Measurements from ENCODE around the gene HILPDA.

DNA sequence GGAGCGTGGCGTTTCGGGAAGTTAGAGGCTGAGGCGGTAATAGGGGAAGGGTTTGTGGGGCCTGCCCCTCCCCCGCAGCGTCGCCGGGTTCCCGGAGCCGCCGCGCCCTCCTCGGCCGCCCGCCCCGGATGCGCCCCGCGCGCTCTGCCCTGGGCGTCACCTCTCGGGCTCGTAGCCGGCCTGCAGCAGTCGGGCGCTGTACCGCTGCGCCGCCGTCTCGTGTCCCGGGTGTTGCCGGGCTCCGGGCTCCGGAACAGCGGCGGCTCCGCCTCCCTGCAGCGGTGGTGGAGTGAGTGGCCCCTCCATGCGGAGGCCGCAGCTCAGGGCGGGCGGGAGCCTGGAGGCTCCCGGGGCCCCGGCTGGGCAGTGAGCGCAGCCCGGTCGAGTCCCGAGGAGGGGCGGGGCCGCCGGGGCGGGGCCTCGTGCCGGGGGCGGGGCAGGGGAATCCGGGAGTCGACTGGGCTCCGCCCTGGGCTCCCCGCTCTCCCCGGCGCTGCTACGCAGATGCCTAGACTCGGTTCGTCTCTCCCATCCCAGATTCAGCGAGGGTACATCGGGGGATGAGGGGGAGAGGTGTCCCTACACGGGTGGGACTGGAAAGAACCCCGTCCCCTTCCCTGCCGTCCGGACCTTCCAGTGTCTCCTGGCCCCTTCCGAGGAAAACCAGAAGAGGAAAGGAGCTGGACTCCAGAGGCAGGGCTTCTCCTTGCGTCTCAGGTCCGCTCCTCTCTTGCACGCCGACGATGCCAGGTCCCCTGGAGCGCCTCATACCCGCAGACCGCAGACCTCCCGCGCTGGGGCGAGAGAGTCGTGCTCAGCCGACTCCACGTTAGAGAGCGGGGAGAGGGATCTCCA is 45.9 kb upstream of the HILPDA start, which contains the start of gene IMPDH1:
- TF ChIP-seq, protein P1, sequence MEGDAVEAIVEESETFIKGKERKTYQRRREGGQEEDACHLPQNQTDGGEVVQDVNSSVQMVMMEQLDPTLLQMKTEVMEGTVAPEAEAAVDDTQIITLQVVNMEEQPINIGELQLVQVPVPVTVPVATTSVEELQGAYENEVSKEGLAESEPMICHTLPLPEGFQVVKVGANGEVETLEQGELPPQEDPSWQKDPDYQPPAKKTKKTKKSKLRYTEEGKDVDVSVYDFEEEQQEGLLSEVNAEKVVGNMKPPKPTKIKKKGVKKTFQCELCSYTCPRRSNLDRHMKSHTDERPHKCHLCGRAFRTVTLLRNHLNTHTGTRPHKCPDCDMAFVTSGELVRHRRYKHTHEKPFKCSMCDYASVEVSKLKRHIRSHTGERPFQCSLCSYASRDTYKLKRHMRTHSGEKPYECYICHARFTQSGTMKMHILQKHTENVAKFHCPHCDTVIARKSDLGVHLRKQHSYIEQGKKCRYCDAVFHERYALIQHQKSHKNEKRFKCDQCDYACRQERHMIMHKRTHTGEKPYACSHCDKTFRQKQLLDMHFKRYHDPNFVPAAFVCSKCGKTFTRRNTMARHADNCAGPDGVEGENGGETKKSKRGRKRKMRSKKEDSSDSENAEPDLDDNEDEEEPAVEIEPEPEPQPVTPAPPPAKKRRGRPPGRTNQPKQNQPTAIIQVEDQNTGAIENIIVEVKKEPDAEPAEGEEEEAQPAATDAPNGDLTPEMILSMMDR (IDR thresholded peaks at IDR 0.05) = peak in 1 of 3 experiments; percentile 25
- TF ChIP-seq POLR2A (IDR thresholded peaks at IDR 0.05) (peak; percentile 22 to 64), POLR2AphosphoS5 (IDR thresholded peaks at IDR 0.05; ENCODE audit: insufficient read depth in 1 of 2, low read depth in 1 of 2) (peak; percentile 24 to 84)
